NCI-H82 treated with DMSO at 0.1 percent for 48 hours (cell line): Measurements from ENCODE around the gene LSAMP.

Experiments
- DNase-seq: peaks from one replicate; lab custom pipeline; 2025; ENCODE audit not compliant: unreplicated experiment; lab: John Stamatoyannopoulos, UW

LSAMP gene

GRCh38 chr3:116367761-116368395 is 77.4 kb downstream of the LSAMP start:
- DNase-seq: no peak

DNA sequence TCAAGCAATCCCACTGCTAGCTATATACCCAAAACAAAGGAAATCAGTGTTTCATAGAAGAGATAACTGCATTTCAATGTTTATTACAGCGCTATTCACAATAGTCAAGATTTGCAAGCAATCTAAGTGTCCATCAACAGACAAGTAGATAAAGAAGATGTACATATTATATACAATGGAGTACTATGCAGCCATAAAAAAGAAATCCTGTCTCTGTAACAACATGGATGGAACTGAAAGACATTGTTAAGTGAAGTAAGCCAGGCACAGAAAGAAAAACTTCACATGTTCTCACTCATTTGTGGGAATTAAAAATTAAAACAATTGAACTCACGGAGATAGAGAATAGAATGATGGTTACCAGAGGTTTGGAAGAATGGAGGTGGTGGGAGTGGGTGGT is 89.2 kb downstream of the LSAMP start:
- DNase-seq: no peak

DNA sequence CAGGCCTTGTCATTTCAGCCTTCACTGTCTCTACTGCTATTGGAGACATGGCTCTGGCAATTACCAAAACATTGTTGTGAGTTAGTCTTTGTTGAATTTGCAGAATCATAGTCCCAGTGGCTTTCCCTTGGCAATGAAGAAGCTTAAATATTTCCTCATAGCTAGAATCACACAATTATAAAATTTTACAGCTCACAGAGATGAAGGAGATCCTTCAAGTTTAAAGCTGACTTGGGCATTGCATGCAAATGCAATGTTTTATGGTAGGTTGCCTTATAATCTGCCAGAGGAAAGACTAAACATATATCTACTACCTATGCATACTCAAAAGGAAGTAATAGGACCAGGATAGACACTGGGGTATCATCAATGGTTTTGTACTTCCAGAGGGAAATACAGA is 90.9 kb downstream of the LSAMP start:
- no peak for DNase-seq

GRCh38 chr3:116350119-116350733 is 95.1 kb downstream of the LSAMP start:
- DNase-seq: no peak

- no peak for DNase-seq
These were observed 97.1 kb downstream of the LSAMP start for GRCh38 chr3:116348216-116348615.

- DNase-seq: no peak
These were observed 102.8 kb downstream of the LSAMP start for GRCh38 chr3:116342499-116342898.

DNA sequence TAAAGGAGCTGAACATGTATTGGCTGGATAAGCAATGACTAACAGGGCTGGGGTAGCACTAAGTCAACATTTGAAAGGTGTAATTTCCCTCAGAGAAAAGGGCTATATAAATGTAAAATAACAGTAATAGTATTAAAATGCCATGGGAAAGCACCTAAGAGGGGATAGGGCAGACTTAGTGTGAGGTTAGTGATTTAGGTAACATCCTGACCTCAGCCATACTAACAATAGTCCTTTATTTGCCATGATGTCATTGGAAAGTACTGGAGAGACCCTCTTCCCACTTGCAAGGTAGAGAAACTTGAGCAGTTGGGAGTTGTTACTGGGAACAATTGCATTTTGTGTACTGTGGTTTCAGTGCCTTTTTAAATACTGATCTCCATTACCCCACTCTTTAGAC is 103.4 kb downstream of the LSAMP start:
- no peak for DNase-seq

DNA sequence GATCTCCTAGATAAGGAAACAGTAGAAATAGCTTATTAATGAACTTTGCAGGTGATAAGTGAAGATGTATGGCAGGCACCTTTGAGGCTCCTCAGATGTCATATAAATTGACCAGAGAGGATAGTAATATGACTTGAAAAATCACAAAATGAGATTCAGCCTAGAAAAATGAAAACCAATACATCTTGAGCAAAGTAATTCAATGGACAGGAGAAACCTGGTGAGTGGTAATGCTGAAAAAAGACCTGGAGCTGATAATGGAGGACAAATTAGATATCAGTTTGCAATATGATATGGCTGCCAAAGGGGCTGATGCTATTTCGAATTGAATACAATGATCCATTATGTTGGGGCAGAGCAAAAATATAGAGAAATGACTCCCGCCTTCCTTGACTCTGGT is 103.9 kb downstream of the LSAMP start:
- DNase-seq: no peak

- no peak for DNase-seq
These were observed 104.5 kb downstream of the LSAMP start for GRCh38 chr3:116340680-116341216.

GRCh38 chr3:116339441-116340028 is 105.8 kb downstream of the LSAMP start:
- no peak for DNase-seq

DNA sequence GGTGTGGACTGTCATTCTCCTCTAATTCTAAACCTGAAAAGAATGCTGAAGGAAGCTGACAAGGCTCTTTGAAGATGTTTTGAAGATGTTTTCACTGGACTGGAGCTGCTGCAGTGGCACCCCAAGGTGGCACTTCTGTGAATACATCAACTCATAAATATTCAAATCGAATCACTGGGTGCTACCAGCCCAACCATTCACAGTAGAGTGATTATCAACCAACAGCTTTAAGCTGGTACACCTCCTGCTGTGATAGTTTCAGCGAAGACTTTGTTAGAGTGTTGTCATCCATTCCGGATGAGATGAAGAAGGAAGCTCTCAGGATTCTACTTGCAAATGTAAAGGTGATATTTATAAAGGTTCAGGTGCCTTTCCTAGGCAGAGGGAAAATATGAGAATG is 106.6 kb downstream of the LSAMP start:
- no peak for DNase-seq

- no peak for DNase-seq
These were observed 108.1 kb downstream of the LSAMP start for GRCh38 chr3:116337229-116337628.

- no peak for DNase-seq
These were observed 113.9 kb downstream of the LSAMP start for GRCh38 chr3:116331380-116331779.

GRCh38 chr3:116322750-116323375 is 122.4 kb downstream of the LSAMP start:
- no peak for DNase-seq

- no peak for DNase-seq
These were observed 126.9 kb downstream of the LSAMP start for GRCh38 chr3:116318370-116318769.

- DNase-seq: no peak
These were observed 128.5 kb downstream of the LSAMP start for GRCh38 chr3:116316771-116317170.

GRCh38 chr3:116314476-116314875 is 130.8 kb downstream of the LSAMP start:
- DNase-seq: no peak

- DNase-seq: no peak
These were observed 138.6 kb downstream of the LSAMP start for GRCh38 chr3:116306720-116307119.

GRCh38 chr3:116306149-116306548 is 139.1 kb downstream of the LSAMP start:
- no peak for DNase-seq

- no peak for DNase-seq
These were observed 143.1 kb downstream of the LSAMP start for GRCh38 chr3:116302087-116302747.

- no peak for DNase-seq
These were observed 143.9 kb downstream of the LSAMP start for GRCh38 chr3:116301422-116301821.
